ENCODE measurements around the gene MATR3.

The MATR3 gene

DNA sequence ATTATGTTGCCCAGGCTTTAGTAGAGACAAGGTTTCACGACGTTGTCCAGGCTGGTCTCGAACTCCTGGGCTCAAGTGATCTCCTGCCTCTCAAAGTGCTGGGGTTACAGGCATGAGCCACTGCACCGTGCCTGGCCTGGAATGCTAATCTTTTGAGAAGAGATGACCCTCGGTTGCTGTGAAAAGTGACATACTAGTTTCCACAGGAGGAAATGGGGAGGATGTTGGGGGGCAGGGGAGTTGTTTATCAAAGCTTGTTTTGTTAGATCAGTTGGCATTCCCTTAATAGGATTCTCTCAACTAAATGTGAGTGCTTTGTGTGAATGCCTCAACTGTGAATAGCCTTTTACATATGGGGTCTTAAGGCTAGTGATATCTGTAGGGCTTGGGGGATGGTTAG lies 16.4 kb upstream of the MATR3 start:
- no peak for DNase-seq (ENCODE audit: low spot score)
- in situ Hi-C loops (cut with MboI; ENCODE audit: low sequenced_read_pairs, unreplicated experiment): no loop called here
- TF ChIP-seq CTCF (IDR thresholded peaks at IDR 0.05; ENCODE audit: borderline replicate concordance, control extremely low read depth, extremely low read depth, insufficient read depth, missing control alignments): no peak

DNA sequence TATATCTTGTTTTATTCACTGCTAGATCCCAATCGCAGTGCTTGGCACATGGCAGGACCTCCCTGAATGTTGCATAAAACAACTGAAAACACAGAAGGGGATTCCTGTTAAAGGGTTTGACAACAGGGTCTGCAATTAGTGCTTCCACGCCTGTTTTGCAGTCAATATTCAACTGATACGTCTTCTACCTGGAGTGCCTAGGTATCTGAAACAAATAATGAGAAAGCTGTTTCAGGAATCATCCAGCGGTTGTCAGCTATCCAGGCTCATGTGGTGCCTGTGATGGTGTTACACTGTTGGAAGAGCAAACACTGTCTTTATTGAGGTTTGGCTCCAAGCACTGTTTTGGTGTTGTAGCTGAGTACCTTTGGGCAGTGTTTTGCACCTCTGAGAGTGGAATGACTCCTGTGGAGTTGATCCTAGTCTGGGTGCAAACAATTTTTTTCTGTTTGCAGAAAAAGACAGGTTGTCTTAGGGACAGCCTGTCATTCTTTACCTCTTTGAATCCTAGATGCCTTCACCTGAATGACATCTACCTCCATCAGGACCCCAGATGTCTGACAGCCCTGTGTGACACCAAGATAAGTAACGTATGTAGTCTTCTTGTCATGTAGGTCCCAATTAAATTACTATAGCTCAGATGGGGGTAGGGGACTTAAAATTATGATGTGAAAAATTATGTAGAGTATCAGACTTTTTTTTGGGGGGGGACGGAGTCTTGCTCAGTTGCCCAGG lies 14.8 kb upstream of the MATR3 start:
- in situ Hi-C loops (cut with MboI; ENCODE audit: low sequenced_read_pairs, unreplicated experiment): no loop called here
- no peak for DNase-seq (ENCODE audit: low spot score)
- TF ChIP-seq CTCF (IDR thresholded peaks at IDR 0.05; ENCODE audit: borderline replicate concordance, control extremely low read depth, extremely low read depth, insufficient read depth, missing control alignments): no peak

GRCh38 chr5:139282197-139282557 lies 11.4 kb upstream of the MATR3 start:
- TF ChIP-seq CTCF (IDR thresholded peaks at IDR 0.05; ENCODE audit: borderline replicate concordance, control extremely low read depth, extremely low read depth, insufficient read depth, missing control alignments): no peak
- no peak for DNase-seq (ENCODE audit: low spot score)
- in situ Hi-C loops (cut with MboI; ENCODE audit: low sequenced_read_pairs, unreplicated experiment): no loop called here

DNA sequence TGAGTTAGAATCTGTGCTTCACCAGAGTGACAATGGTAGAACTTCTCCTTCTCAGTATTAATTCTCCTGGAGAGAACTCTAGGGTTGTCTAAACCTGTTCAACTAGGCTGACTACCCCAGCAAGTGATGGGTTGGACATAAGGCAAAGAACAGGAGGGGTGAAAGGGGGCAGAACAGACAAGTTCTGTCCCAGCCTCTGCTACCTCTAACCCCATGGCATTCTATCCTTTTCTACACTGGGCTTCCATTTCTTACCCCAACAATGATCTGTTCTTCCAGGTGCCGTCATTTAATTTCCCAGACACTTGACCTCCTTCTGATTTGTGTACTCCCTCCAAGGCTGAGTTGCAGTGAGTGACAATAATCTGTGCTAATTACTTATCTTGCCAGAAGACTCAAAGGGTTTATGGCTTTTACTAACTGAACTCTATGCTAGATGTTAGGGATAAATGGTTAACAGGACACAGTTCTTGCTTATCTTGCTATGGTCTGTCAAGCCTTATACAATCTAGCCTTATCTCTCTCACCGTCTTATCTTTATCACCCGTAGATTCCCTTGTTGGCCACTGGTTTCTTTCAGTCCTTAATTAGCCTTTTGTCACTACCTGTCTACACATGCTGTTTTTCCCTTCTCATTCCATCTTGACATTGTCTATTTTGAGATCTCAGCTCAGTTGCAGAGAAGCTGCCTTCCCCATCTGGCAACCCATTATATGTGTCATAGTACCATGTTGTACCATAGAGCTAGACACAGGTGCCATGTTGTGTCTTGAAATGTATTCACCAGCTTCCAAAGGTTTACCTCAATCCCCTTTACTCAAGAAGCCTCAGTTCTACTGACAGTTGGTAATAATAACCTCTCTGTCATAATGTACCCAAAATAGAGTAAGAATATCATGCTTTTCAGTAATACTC lies 10.0 kb upstream of the MATR3 start:
- TF ChIP-seq CTCF (IDR thresholded peaks at IDR 0.05; ENCODE audit: borderline replicate concordance, control extremely low read depth, extremely low read depth, insufficient read depth, missing control alignments): no peak
- DNase-seq (ENCODE audit: low spot score): no peak
- in situ Hi-C loops (cut with MboI; ENCODE audit: low sequenced_read_pairs, unreplicated experiment): no loop called here

DNA sequence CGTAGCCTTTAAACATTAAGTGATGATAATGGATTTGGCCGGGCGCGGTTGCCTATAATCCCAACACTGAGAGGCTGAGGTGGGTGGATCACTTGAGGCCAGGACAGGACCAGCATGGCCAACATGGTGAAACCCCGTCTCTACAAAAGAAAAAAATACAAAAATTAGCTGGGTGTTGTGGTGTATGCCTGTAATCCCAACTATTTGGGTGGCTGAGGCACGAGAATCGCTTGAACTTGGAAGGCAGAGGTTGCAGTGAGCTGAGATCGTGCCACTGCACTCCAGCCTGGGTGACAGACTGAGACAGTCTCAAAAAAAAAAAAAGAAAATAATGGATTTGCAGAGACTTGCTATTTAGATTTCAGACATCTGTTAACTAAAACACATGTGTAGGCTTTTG lies 9.2 kb upstream of the MATR3 start:
- DNase-seq (ENCODE audit: low spot score): no peak
- no peak for TF ChIP-seq CTCF (IDR thresholded peaks at IDR 0.05; ENCODE audit: borderline replicate concordance, control extremely low read depth, extremely low read depth, insufficient read depth, missing control alignments)
- in situ Hi-C loops (cut with MboI; ENCODE audit: low sequenced_read_pairs, unreplicated experiment): no loop called here

DNA sequence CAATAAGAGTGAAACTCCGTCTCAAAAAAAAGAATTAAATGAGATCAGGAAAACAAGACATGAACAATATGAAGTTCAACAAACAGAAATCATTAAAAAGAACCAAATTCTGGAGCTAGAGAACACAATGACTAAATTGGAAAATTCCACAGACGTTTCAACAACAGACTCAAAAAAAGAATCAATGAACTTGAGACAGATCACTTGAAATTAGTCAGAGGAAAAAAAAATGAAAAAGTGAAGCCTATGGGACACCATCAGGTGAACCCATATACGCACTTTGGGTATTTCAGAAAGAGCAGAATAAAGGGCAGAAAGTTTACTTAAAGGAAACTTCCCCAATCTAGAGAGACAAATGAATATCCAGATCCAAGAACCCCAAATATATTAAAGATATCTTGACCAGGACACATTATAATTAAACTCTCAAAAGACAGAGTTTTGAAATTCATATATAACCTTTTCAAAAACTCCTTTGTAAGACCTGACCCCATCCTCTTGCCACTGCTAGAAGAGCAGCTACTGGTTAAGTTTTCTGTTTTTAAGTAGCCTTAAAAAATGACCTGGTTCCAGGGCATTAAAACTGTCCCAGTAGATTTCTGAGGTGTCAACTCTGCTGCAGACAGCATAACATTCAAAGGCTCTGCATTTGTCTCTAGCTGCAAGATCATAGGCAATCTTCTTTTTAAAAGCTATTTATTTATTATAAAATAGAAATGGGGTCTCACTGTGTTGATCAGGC lies 7.7 kb upstream of the MATR3 start:
- no peak for TF ChIP-seq CTCF (IDR thresholded peaks at IDR 0.05; ENCODE audit: borderline replicate concordance, control extremely low read depth, extremely low read depth, insufficient read depth, missing control alignments)
- DNase-seq (ENCODE audit: low spot score): no peak
- in situ Hi-C loops (cut with MboI; ENCODE audit: low sequenced_read_pairs, unreplicated experiment): no loop called here
